Measurements from ENCODE around the gene ABCC10. TPM values are rescaled to one million over a fixed set of nuclear protein-coding genes. Genes with fewer than 3 reads are reported as not detected.

The ABCC10 gene
- total and polyA plus RNA-seq, 7 donors, result 2.4 to 25.0 (median 12.2) TPM

DNA sequence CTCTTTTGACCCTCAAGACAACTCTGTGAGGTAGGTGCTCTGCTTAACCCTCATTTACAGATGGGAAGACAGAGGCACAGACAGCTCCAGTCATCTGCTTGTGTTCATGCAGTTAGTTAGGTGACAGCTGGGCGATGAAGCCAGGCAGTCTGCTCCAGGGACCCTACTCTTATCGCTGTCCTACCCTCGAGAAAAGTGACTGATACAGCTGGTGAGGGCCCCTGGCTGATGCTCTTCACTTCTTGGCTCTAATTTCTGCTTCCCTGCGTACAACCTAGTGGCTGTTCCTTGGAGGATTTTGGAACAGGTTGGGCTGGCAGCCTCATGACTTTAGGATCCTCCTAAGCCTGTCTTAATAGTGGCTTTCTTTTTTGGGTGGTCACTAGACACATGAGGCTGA lies 40.9 kb downstream of the ABCC10 start:
- intact Hi-C loops (cut with DNase I), result no loop called here
- H3K27ac ChIP-seq, result no peak overlapping the region
- no peak for DNase-seq
- H3K27me3 ChIP-seq, result peaks cover 0 to 27% (median 11%) of the 10 kb centered on the region in 3 donors
- H3K4me1 ChIP-seq, result no peaks in the 10 kb centered on the region
- no peaks in the 10 kb centered on the region for H3K36me3 ChIP-seq
- no peak overlapping the region for H3K4me3 ChIP-seq
- TF ChIP-seq EP300 (IDR thresholded peaks at IDR 0.05) (no peak), POLR2AphosphoS5 (IDR thresholded peaks at IDR 0.05) (no peak), POLR2A (IDR thresholded peaks at IDR 0.05) (no peak)
- TF ChIP-seq, protein P1, sequence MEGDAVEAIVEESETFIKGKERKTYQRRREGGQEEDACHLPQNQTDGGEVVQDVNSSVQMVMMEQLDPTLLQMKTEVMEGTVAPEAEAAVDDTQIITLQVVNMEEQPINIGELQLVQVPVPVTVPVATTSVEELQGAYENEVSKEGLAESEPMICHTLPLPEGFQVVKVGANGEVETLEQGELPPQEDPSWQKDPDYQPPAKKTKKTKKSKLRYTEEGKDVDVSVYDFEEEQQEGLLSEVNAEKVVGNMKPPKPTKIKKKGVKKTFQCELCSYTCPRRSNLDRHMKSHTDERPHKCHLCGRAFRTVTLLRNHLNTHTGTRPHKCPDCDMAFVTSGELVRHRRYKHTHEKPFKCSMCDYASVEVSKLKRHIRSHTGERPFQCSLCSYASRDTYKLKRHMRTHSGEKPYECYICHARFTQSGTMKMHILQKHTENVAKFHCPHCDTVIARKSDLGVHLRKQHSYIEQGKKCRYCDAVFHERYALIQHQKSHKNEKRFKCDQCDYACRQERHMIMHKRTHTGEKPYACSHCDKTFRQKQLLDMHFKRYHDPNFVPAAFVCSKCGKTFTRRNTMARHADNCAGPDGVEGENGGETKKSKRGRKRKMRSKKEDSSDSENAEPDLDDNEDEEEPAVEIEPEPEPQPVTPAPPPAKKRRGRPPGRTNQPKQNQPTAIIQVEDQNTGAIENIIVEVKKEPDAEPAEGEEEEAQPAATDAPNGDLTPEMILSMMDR (IDR thresholded peaks at IDR 0.05), result no peak
- WGBS, 2 donors, result 78 to 83% methylated on average over 4 of the region's 4 CpGs
- H3K9me3 ChIP-seq, result no peaks in the 10 kb centered on the region

DNA sequence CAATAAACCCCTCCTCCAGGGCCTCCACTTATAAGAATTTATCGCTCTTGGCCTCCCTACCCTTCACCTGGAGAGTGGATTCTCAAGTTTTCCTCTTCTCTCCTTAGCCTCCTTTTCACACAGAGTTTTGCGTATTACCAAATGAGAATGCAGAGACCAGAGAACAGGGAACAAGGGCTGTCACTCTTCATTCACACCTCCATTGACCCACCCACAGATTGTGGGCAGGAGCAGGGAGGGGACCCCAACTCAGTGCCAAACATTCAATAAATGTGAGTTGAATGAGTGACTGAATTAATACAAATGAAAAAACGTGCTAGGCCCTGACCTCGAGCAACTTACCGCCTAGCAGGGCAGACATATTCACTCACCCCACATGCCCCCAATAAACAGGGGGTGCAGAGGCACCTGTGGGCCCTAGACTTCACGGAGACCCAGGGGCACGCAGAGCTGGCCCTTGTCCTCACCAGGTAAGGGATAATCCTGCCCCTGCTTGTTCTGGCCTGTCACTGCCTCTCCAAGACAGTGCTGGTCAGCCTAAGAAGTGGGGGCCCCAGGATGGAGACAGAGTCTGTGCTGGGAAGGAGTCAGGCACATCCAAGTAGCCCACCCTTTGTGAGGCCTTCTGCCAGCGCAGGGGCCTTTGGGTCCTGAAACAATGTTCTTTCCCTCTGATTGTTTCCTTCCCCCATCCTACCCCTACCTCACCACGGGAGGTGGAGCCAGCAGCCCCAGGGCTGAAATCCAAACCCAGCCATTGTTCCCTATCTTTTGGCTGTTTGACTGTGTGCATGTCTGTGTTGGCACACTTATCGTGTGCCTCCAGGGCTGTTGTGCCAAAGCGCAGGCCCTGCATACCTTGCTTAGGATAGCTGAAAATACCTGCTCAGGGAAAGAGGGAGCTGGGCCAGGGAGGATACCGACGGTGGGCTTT lies 41.7 kb downstream of the ABCC10 start:
- 82 to 84% methylated on average over 13 of the region's 13 CpGs for WGBS, 2 donors
- no peaks in the 10 kb centered on the region for H3K36me3 ChIP-seq
- TF ChIP-seq, protein P1 (IDR thresholded peaks at IDR 0.05), result no peak
- no peak for TF ChIP-seq POLR2A (IDR thresholded peaks at IDR 0.05)
- no peak for TF ChIP-seq EP300 (IDR thresholded peaks at IDR 0.05)
- TF ChIP-seq POLR2AphosphoS5 (IDR thresholded peaks at IDR 0.05), result no peak
- no peaks in the 10 kb centered on the region for H3K9me3 ChIP-seq
- H3K4me1 ChIP-seq, result no peaks in the 10 kb centered on the region
- no peak overlapping the region for H3K27ac ChIP-seq
- DNase-seq, result no peak
- H3K4me3 ChIP-seq, result no peak overlapping the region
- peaks cover 0 to 22% (median 7%) of the 10 kb centered on the region in 3 donors for H3K27me3 ChIP-seq
- intact Hi-C loops (cut with DNase I), result no loop called here

DNA sequence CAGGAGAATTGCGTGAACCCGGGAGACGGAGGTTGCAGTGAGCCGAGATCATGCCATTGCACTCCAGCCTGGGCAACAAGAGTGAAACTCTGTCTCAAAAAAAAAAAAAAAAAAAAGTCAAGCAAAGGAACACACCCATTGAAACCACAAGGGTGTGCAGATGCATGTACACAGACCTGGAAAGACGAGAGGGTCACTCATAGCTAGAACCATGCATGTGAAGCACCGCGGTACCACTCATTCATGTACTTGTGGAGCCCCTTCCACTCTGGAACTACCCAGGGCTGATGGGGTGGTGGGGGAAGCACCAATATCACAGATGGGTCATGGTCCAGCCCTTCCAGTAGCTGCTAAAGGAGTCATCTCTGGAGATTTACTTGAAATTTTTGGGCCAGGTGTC lies 42.6 kb downstream of the ABCC10 start:
- no peaks in the 10 kb centered on the region for H3K36me3 ChIP-seq
- peaks cover 0 to 22% (median 7%) of the 10 kb centered on the region in 3 donors for H3K27me3 ChIP-seq
- H3K4me1 ChIP-seq, result no peaks in the 10 kb centered on the region
- intact Hi-C loops (cut with DNase I), result no loop called here
- no peaks in the 10 kb centered on the region for H3K9me3 ChIP-seq
- WGBS, 2 donors, result 92 to 93% methylated on average over 7 of the region's 7 CpGs
- H3K27ac ChIP-seq, result no peak overlapping the region
- no peak for DNase-seq
- no peak overlapping the region for H3K4me3 ChIP-seq
- TF ChIP-seq POLR2A (IDR thresholded peaks at IDR 0.05), result no peak
- TF ChIP-seq POLR2AphosphoS5 (IDR thresholded peaks at IDR 0.05), result no peak
- no peak for TF ChIP-seq EP300 (IDR thresholded peaks at IDR 0.05)
- TF ChIP-seq, protein P1 (IDR thresholded peaks at IDR 0.05), result no peak

DNA sequence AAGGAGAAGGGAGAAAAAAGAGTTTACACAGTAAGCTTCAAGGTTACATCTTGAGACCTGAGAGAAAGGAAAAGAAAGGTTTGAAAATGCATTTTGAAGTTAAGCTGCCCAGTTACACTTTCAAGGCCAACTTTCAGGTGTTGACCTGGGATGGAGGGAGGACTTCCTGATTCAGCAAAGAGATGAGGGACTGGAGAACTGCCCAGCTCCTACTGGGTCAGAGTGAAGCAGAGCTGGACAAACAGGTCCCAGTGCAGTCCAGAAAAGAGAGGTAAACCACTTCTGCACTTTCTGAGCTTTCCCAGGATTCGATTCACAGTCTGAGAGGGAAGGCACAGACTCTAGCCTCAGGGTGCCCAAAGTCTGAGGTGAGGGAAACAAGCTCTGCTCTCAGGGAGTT lies 44.1 kb downstream of the ABCC10 start:
- Histone ChIP-seq H3K27ac (no peak overlapping the region), H3K36me3 (no peaks in the 10 kb centered on the region), H3K9me3 (no peaks in the 10 kb centered on the region), H3K4me1 (no peaks in the 10 kb centered on the region), H3K4me3 (no peak overlapping the region), H3K27me3 (peaks cover 0 to 16% (median 0%) of the 10 kb centered on the region in 3 donors)
- TF ChIP-seq, protein P1 (IDR thresholded peaks at IDR 0.05), result no peak
- no peak for TF ChIP-seq EP300 (IDR thresholded peaks at IDR 0.05)
- TF ChIP-seq POLR2AphosphoS5 (IDR thresholded peaks at IDR 0.05), result no peak
- no peak for TF ChIP-seq POLR2A (IDR thresholded peaks at IDR 0.05)
- no peak for DNase-seq
- intact Hi-C loops (cut with DNase I), result no loop called here
- 49 to 76% methylated on average over 1 of the region's 1 CpG for WGBS, 2 donors
